ENCODE measurements around the gene ANGPTL8.

Gene ANGPTL8

DNA sequence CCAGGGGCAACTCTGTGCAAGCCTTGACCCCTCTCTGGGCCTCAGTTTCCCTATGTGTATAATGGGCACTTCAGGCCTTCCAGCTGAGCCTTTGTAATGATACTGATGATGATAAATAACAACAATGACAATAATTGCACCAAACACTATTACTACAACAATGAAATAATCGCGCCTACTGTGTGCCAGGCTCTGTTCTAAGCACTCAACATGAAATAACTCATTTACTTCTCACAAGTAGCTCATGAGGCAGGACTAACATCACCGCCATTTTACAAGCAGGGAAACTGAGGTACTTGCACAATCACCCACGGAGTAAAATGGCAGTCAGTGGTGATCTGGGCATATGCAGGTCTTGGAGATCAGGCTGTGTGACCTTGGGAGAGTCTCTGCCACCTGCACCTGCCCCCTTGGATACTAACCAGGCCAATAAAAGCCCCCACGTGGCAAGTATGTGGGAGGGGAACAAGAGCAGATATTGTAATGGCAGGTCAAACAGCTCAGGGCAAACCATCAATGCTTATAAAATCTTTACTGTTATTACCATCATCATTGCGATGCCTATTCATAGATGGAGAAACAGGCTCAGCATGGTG, 540 bp upstream of the ANGPTL8 start:
- H3K79me2 ChIP-seq (ENCODE audit: control insufficient read depth, low read length) = no peaks in the 10 kb centered on the region
- no peaks in the 10 kb centered on the region for H3K9me3 ChIP-seq (ENCODE audit: control insufficient read depth, insufficient read depth, low read length)
- no peak overlapping the region for H3K27ac ChIP-seq (ENCODE audit: low read depth, low read length)
- no peak overlapping the region for H3K4me2 ChIP-seq (ENCODE audit: low read length)
- peaks cover 9% of the 10 kb centered on the region; the same call in 1 of the 2 replicates for H3K36me3 ChIP-seq (ENCODE audit: control insufficient read depth, low read length)
- peaks cover 3% of the 10 kb centered on the region for H3K4me1 ChIP-seq (ENCODE audit: control insufficient read depth, low read length)
- H4K20me1 ChIP-seq (ENCODE audit: control insufficient read depth, insufficient read depth, low read depth, low read length) = peaks cover 3% of the 10 kb centered on the region; the same call in 1 of the 2 replicates
- H3K4me3 ChIP-seq (ENCODE audit: low read length) = no peak overlapping the region
- no peaks in the 10 kb centered on the region for H3K9me2 ChIP-seq (replicated peaks; ENCODE audit: control insufficient read depth, low read length)
- H3K27me3 ChIP-seq (ENCODE audit: control insufficient read depth, low read length) = no peaks in the 10 kb centered on the region
- no peaks in the 10 kb centered on the region for H3F3A ChIP-seq (ENCODE audit: control insufficient read depth, insufficient read depth)
- TF ChIP-seq CTCF (IDR thresholded peaks at IDR 0.05; ENCODE audit: low read depth, low read length, poor library complexity, severe bottlenecking) (no peak), EZH2phosphoT487 (IDR thresholded peaks at IDR 0.05; ENCODE audit: borderline replicate concordance, low read length) (no peak)

DNA sequence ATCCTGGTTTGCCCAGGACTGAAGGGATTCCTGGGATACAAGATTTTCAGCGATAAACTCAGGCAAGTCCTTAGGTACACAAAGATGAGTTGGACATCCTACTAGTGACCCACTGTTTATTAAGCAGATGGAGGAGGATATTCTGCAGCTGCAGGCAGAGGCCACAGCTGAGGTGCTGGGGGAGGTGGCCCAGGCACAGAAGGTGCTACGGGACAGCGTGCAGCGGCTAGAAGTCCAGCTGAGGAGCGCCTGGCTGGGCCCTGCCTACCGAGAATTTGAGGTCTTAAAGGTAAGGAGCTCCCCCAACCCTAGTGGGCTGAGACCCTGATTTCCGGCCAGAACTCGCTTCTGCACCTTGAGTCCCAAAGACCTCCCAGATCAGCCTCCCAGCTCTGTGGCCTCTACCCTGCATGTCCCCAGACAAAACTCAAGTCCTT, 607 bp downstream of the ANGPTL8 start:
- H3K27ac ChIP-seq (ENCODE audit: low read depth, low read length) = no peak overlapping the region
- no peak overlapping the region for H3K4me3 ChIP-seq (ENCODE audit: low read length)
- H4K20me1 ChIP-seq (ENCODE audit: control insufficient read depth, insufficient read depth, low read depth, low read length) = peaks cover 3% of the 10 kb centered on the region; the same call in 1 of the 2 replicates
- H3K36me3 ChIP-seq (ENCODE audit: control insufficient read depth, low read length) = peaks cover 9% of the 10 kb centered on the region; the same call in 1 of the 2 replicates
- no peaks in the 10 kb centered on the region for H3K79me2 ChIP-seq (ENCODE audit: control insufficient read depth, low read length)
- H3K9me2 ChIP-seq (replicated peaks; ENCODE audit: control insufficient read depth, low read length) = no peaks in the 10 kb centered on the region
- H3K4me2 ChIP-seq (ENCODE audit: low read length) = no peak overlapping the region
- H3K9me3 ChIP-seq (ENCODE audit: control insufficient read depth, insufficient read depth, low read length) = no peaks in the 10 kb centered on the region
- TF ChIP-seq CTCF (IDR thresholded peaks at IDR 0.05; ENCODE audit: low read depth, low read length, poor library complexity, severe bottlenecking) (no peak), EZH2phosphoT487 (IDR thresholded peaks at IDR 0.05; ENCODE audit: borderline replicate concordance, low read length) (no peak)
- H3K27me3 ChIP-seq (ENCODE audit: control insufficient read depth, low read length) = no peaks in the 10 kb centered on the region
- no peaks in the 10 kb centered on the region for H3F3A ChIP-seq (ENCODE audit: control insufficient read depth, insufficient read depth)
- H3K4me1 ChIP-seq (ENCODE audit: control insufficient read depth, low read length) = peaks cover 3% of the 10 kb centered on the region

- H3F3A ChIP-seq (ENCODE audit: control insufficient read depth, insufficient read depth) = no peaks in the 10 kb centered on the region
- no peak overlapping the region for H3K4me2 ChIP-seq (ENCODE audit: low read length)
- H3K9me2 ChIP-seq (replicated peaks; ENCODE audit: control insufficient read depth, low read length) = no peaks in the 10 kb centered on the region
- no peaks in the 10 kb centered on the region for H3K9me3 ChIP-seq (ENCODE audit: control insufficient read depth, insufficient read depth, low read length)
- H3K4me3 ChIP-seq (ENCODE audit: low read length) = no peak overlapping the region
- no peak overlapping the region for H3K27ac ChIP-seq (ENCODE audit: low read depth, low read length)
- H3K36me3 ChIP-seq (ENCODE audit: control insufficient read depth, low read length) = peaks cover 9% of the 10 kb centered on the region; the same call in 1 of the 2 replicates
- H3K27me3 ChIP-seq (ENCODE audit: control insufficient read depth, low read length) = no peaks in the 10 kb centered on the region
- TF ChIP-seq EZH2phosphoT487 (IDR thresholded peaks at IDR 0.05; ENCODE audit: borderline replicate concordance, low read length) (no peak), CTCF (IDR thresholded peaks at IDR 0.05; ENCODE audit: low read depth, low read length, poor library complexity, severe bottlenecking) (no peak)
- H3K4me1 ChIP-seq (ENCODE audit: control insufficient read depth, low read length) = peaks cover 3% of the 10 kb centered on the region
- peaks cover 3% of the 10 kb centered on the region; the same call in 1 of the 2 replicates for H4K20me1 ChIP-seq (ENCODE audit: control insufficient read depth, insufficient read depth, low read depth, low read length)
- H3K79me2 ChIP-seq (ENCODE audit: control insufficient read depth, low read length) = no peaks in the 10 kb centered on the region
These were observed 2.6 kb downstream of the ANGPTL8 start for GRCh38 chr19:11242025-11242424.
